Stimulated activated CD4-positive, alpha-beta T cell treated with anti-CD3 and anti-CD28 coated beads, TNF-alpha, amount 100 ng/mL, for 48 hours (primary cell): ENCODE results near the gene TIAM2.
"Not testable (repeated sequence)": the region's sequence is repeated elsewhere in the genome, so short reads cannot be mapped to it uniquely, and the experiment has no call there.

Experiments
- DNase-seq, 3 donors: peaks; one replicate each; pipeline ENCODE4 v3.0.0-alpha.2; 2020; ENCODE audit warnings: low read depth in 3 of 3

TIAM2 gene

DNA sequence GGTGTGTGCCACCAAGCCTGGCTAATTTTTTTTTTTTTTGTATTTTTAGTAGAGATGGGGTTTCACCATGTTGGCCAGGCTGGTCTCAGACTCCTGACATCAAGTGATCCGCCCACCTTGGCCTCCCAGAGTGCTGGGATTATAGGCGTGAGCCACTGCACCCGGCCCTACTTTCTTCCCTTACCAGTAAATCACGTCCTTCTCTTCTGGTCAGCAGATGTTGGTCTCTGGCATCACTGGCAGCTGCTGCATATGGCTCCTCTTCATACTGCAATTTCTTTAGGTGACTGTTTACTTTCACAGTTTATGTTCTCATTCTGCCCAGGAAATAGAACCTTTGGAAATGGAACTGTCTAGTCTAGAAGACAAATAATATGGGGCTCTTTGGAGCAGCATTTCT, 235.9 kb downstream of the TIAM2 start:
- not testable (repeated sequence) for DNase-seq

DNA sequence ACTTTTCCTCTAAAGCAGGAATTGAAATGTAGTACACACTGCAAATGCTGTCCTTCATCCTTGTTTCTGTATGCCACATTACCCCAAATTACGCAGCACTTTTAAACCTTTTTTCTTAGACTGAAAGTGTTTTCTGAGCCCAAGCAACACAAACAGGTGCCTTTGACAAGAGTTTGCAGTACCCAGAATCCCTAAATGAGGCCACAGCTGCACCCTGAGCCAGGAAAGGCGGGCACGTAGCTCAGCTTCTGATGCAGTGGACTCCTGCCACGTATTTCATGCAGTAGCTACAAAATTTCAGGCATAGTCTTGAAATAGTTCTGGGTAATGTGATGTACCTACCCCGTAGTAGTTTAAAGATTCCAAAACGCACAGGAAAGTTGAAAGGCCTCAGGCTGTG, 237.7 kb downstream of the TIAM2 start:
- no peak for DNase-seq

DNA sequence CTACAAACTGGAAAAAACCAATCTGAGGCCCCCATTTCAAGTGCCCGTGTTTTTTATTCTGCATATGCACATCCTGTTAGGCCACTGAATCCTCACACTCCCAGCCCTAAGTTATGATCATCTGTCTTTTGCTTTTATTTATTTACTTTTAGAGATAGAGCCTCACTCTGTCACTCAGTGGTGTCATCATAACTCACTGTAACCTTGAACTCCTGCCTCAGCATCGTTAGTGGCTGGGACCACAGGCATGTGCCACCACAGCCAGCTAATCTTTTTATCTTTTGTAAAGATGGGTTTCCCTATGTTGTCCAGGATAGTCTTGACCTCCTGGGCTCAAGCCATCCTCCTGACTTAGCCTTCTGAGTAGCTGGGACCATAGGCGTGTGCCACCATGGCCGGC, 239.1 kb downstream of the TIAM2 start:
- no peak for DNase-seq

- no peak for DNase-seq
Measured at GRCh38 chr6:155234687-155235086, 239.6 kb downstream of the TIAM2 start.

GRCh38 chr6:155235087-155235486, 240.0 kb downstream of the TIAM2 start:
- DNase-seq, result no peak

GRCh38 chr6:155237613-155238012, 242.5 kb downstream of the TIAM2 start:
- no peak for DNase-seq

GRCh38 chr6:155240905-155241600, 245.9 kb downstream of the TIAM2 start:
- no peak for DNase-seq

DNA sequence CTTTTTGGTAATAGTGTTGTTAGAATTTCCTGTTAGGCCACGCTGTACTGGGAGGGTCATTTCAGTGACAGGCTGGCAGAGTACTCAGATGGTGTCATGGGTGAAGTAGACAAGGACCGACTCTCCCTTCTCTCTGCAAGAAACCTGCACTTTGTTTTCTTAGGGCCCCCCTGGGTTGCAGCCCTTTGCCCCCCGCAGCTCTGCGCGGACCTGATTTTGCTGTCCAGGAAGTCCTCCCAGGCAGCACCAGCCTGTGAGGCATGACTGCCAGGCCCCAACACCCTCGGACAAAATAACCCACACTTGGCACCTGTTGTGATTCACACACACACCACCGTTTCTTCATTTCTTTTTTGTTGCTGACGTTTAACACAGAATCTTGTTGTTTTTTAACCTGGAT, 246.9 kb downstream of the TIAM2 start:
- no peak for DNase-seq

GRCh38 chr6:155244434-155244833, 249.3 kb downstream of the TIAM2 start:
- DNase-seq, result no peak

- no peak for DNase-seq
Measured at GRCh38 chr6:155245193-155245592, 250.1 kb downstream of the TIAM2 start.

DNA sequence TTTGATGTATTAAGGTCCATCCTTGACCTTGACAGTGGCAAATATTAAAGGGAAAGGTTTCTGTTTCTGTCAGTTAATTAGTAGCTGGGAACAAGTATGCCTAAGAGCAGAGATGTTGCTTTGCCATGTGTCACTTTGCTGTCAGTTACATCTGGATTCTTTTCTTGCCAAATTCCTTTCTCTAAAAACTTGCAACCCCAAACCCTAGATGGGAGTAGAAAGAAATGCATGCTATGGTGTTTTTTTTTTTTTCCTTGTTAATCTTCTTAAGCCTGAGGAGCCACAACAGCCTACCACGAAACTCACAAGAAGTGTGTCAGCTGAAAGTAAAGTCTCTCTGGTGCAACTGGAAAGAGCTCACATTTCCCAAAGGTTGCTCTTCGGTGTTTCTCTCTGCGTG, 250.7 kb downstream of the TIAM2 start:
- no peak for DNase-seq

- DNase-seq, result no peak
Measured at GRCh38 chr6:155246825-155247224, 251.7 kb downstream of the TIAM2 start.

DNA sequence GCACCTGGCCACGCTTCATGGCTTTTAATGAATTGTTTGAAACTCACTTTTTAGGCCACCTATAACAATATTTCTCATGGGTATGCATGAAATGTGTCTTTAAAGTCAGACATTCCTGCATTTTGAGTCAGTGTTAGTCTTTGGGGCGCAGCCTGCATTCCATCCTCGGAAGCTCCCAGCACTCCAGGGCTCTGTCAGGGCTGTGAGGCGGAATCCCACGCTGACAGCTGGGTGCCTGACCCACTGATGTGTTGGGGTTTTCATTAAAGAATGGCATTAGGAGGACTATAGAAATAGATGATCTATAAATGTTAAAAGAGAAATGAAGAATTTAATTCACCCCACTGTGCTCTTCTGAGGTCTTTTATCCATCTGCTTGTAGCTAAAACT, 252.5 kb downstream of the TIAM2 start:
- no peak for DNase-seq

DNA sequence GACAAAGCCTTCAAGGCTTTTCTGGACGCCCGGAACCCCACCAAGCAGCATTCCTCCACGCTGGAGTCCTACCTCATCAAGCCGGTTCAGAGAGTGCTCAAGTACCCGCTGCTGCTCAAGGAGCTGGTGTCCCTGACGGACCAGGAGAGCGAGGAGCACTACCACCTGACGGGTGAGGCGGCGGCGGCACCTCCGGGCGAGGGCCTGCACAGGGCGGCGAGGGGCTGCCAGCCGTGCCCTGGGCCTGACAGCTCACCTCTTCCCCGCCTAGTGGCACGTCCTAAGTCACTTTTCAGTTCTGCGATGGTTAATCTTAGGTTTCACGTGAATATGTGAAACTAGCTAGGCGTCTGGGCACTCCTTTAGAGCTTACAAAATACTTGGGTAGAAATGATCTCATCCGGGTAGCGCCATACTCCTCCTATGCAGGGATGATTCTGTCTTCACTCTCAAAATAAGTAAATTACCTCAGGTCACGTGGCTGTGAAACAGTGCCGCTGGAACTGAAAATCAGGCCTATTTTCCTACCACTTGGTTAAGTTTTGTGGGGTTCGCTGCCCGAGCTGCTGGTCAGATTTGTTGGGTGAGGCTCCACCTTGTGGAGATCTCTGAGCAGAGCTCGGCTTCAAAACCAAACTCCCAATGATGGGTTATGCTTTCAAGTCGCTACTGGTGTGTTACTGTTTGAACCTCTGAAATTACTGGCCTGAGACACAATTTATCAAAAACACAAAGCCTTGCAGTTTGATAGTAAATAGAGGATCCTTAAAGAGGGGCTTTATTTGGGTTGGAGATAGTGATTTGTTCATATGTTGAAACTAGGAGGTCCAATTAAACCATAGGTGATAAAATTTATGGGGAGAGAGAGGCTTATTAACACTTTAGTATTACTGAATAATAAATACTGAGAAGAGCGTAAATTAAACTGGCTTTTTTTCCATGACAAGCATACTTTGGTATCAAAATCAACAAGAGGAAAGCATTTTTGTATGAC, 253.2 kb downstream of the TIAM2 start:
- no peak for DNase-seq

DNA sequence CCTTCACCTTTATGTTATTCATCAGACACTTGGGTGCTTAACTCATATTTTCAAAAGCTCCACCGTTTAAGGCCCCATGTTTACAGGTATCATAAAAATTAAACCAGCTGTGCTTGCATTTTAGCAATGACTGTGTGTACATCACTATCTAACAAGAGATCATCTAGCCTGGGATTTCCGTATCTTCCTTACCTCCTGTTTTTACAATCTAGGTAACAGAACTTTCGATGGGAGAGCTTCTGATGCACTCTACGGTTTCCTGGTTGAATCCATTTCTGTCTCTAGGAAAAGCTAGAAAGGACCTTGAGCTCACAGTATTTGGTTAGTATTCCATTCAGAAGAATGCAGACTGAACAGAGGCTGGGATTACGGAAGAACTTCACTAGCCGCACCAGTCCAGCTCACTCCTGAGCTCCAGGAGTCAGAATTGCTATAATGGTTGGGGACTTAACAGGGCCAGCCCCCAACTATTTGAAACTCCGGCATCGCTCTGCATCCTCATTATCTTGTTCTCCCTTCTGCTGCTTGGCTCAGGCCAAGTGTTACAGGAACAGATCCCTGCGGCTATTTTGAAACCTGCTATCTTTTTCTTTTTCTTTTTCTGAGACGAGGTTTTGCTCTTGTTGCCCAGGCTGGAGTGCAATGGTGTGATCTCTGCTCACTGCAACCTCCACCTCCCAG, 255.7 kb downstream of the TIAM2 start:
- DNase-seq, result no peak

DNA sequence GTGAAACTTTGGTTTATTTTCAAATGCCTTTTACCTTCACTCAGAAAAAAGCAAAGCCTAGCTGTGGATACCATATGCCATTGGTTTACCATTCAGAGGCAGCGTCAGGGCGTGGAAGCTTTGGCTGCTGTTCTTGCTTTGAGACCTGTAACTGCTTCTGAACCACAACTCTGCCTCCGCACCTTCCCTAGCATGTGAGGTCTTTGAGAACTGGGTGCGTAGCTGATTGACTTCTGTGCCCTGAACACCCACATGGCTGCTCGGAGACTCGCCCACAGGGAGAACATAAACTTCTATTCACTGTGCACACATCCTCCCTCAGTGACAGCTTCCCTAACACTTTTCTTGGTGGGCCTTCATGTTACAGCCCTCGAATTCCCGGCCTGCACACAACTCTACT, 257.5 kb downstream of the TIAM2 start:
- no peak for DNase-seq

DNA sequence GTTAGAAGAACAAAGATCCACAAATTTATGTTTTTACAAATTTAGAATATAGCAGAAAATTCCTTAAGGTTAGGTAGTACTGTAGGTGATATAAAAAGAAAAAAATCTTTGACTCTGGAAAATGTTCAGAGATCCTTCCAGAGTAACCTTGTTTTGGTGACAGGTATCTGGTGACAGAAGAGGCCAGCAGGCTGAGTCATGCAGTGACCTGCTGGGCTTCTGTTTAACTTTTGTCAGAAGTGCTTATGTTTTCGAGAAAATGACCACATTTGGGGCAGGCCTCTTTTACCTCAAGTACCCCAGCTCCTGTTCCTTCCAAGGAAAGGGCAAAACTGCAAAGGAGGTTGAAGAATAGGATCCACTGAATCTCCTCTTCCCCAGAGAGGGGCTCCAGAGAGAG, 258.2 kb downstream of the TIAM2 start:
- no peak for DNase-seq

GRCh38 chr6:155254139-155254538, 259.0 kb downstream of the TIAM2 start:
- DNase-seq, result no peak

DNA sequence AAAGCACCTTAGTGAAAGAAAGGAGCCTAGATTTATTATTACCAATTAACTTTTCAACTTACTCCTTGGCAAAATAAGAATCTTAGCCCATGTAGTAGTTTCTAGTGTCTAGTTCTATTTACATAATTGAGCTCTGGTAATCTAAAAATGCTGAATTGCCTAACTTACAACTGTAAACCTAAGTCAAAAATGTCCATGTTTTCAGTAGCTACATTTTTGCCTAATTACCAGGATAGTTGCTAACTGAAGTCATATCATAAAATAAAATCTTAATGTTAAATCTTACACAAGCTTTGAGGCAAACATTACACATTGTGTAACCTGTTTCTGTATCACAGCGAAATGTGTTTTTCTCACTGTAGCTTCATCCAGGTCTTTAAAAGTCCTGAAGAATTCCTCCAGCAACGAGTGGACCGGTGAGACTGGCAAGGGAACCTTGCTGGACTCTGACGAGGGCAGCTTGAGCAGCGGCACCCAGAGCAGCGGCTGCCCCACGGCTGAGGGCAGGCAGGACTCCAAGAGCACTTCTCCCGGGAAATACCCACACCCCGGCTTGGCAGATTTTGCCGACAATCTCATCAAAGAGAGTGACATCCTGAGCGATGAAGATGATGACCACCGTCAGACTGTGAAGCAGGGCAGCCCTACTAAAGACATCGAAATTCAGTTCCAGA, 261.1 kb downstream of the TIAM2 start:
- no peak for DNase-seq

- DNase-seq, result no peak
Measured at GRCh38 chr6:155257796-155258195, 262.7 kb downstream of the TIAM2 start.

DNA sequence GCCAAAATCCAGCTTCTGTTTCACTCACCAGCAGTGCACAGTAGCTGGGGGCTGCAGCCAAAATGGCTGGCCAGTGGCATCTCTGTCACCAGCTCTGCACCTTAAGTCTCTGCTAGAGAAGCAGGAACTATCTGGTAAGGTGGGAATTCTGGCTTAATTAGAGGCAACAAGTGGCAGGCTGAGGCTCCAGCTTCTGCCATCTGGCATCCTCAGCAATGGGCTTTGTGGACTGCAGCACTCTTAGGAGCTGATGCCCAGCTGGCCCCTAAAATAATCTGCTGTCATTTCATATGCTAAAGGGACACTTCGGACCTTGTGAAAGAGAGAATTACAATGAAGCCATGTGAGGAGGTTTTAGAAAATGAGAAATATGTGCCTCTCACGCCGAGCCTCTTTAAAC, 264.1 kb downstream of the TIAM2 start:
- no peak for DNase-seq

DNA sequence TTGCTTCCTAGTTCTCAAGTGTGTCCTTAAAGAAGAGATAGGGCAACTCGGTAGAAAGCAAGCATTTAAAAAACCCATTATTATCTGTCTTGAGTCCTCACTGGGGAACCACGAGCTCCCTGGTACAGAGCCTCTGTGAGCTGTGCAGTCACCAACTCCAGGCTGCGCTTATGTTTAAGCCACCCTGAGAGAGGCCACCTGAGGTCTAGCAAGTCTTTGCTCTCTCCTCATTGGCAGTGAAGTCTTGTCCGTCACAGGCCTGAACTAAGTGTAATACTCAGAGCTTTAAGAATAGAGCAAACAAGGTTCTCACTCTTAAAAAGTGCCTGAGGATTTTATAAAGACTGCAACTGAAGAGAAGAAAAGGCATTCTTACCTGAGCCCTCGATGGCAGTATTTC, 264.8 kb downstream of the TIAM2 start:
- no peak for DNase-seq
